ENCODE data around the gene PCP4.

The PCP4 gene

DNA sequence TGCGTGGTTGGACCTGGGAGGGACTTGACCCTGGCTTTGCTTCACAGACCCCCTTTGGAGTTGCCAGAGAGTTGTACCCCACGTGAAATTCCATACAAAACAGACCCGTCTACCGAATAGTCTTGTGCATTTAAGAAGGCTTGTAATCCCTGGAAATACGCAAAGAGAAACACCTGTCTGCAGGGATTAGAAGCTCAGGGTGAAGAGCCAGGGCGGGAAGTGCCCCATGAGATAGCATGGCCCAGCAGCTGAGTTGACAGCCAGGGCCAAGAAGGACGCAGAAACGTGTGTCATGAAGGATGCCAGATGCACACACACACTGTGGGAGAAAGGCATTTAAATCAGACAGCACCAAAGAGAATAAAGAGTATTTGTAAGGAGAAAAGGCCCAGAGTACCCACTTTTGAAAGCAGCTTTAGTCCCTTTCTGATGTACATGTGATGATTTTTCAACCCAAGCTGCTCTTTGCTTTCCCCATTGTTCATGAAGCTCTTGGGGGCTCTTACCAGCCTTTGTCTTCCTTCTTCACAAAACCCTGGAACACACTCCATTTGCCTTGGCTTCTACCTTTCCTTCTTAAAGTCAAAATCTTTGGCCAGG, 46.6 kb downstream of the PCP4 start:
- in situ Hi-C loops (cut with MboI; ENCODE audit: low sequenced_read_pairs) = no loop called here

DNA sequence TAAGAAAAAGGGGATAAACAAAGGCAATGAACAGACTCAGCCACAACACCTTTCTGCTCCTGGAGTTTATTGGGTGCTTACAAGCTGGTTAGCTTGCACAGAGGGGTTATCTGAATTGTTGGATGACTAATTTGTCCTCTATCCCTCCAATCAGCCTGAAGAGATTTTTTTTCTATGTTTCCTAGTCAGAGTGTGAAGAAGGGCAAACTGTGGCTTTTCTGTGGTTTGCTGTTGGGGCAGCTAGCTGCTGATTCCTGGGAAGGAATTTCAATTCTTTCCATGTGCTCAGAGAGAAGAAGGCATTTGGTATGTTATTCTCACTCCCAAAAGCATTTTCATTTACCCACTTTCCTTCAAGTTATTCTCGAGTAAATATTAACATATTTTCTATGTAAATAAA, 48.6 kb downstream of the PCP4 start:
- in situ Hi-C loops (cut with MboI; ENCODE audit: low sequenced_read_pairs) = no loop called here

DNA sequence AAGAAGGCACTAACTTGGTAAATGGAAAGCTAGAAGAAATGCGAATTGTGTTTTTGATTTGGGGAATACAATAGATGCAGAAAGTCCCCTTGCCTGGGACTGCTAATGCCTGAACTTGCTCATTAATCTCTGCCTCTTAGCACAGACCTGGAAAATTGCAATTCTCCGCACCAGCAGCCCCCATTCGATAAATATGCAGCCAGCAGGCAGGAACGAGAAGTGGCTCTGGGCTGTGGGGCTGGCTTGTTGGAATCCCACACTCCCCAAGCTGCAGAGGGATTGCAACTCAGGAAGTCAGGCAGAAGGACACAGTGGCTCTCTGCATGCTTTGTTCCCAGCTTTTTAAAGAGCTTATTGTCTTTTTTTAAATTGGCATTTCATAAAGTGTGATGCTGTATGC, 51.3 kb downstream of the PCP4 start:
- in situ Hi-C loops (cut with MboI; ENCODE audit: low sequenced_read_pairs) = no loop called here

DNA sequence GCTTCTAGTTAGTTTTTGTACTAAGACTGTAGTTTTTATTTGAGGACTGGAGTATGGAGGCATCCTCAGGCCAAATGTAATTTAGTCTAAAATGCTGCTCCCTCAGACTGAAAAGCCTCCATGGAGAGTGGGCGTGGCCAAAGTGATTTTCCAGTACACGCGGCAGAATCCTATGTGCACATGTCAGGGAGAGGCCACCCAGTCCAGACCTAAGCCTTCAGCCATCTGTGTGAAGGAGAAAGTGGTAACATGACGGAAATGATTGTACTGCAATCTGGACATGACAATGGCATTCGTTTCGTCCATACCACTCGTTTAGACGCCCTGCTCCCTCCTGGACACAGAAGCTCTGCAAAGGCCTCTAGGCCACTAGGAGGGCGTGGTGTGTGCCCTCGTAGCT, 56.2 kb downstream of the PCP4 start:
- in situ Hi-C loops (cut with MboI; ENCODE audit: low sequenced_read_pairs) = no loop called here

DNA sequence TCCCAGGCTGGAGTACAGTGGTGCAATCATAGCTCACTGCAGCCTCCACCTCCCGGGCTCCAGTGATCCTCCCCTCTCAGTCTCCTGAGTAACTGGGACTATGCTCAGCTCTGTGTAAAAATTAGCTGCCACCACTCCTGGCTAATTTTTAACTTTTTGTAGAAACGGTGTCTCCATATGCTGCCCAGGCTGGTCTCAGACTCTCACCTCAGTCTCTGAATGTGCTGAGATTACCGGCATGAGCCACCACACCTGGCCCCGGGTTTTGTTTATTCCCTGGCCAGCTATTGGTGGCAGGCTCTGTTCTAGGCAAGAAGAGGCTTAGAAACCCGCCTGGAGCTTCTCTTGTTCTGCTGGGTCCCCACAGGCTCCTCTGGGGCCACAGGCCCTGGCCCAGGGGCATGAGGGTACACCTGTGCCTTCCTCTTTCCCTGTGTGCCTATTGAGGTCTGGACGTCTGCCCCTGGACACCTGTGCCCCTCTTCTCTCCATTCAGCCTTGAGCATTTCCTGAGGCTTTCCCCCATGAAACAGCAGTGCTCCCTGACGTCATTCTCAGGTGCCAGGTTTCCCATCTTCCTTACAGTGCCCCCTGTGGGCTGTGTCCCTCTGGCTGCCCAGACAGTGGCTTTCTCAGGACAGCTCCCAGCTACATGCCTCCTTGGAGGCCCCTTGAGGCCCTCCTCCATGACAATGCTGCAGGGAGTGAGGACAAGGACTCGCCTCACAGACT, 57.5 kb downstream of the PCP4 start:
- in situ Hi-C loops (cut with MboI; ENCODE audit: low sequenced_read_pairs) = no loop called here

DNA sequence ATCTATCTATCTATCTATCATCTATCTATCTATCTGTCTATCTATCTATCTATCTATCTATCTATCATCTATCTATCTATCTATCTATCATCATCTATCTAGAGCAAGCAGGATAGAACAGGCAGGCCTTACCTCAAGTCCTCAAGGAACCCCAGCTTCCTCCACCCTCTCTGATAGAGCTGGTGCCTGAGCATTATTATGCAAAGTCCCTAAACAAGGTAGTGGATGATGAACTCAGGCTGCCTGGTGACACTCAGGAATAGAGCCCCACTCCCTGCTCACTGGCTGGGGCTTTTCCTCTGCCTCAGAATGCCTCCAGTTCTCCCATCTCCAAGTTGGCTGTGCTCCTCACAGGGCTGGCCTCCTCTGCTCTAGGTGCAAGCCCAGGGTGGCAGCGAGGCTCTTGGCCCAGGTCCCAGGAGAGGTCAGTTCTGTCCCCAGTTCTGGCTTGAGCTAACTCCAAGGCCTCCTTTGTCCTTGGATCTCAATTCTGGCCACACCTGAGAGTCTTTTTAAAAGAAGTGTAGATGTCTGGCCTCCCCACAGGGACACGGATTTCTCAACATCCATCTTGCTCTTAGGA, 60.2 kb downstream of the PCP4 start:
- in situ Hi-C loops (cut with MboI; ENCODE audit: low sequenced_read_pairs) = no loop called here

DNA sequence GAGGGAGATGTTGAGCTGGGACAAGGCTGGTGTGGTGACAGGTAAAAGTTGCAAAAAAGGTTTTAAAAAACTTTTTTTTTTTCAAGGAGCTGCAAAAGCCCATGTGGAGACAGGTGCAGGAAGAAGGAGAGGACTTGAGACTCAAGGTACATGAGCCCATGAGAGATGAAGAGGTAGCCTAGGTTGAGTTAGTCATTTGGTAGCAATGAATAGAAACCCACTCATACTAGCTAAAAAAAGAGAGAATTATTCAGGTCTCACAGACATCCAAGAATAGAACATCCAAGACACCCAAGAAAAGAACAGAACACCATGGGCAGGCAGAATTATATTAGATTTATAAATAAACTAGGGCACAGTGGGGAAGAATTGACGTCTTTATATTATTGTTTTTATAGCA, 65.1 kb downstream of the PCP4 start:
- in situ Hi-C loops (cut with MboI; ENCODE audit: low sequenced_read_pairs) = no loop called here

DNA sequence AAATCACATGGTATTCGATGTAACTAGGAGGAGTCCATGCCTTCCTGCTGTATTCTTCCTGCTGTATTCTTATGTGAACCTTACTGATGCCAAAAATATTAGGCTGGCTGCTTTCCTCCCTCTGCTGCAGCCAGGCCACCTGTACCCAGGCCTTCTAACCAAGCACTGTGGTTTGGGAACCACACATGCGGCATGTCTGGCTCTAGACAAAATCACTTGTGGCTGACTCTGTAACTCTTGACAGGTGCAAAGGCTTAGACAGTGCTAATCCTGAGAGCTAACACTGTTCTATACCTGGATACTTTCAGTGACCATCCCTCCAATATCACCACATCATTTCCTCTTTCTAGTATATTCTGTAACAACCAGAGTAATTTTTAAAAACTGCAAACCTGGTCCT, 67.7 kb downstream of the PCP4 start:
- in situ Hi-C loops (cut with MboI; ENCODE audit: low sequenced_read_pairs) = no loop called here

DNA sequence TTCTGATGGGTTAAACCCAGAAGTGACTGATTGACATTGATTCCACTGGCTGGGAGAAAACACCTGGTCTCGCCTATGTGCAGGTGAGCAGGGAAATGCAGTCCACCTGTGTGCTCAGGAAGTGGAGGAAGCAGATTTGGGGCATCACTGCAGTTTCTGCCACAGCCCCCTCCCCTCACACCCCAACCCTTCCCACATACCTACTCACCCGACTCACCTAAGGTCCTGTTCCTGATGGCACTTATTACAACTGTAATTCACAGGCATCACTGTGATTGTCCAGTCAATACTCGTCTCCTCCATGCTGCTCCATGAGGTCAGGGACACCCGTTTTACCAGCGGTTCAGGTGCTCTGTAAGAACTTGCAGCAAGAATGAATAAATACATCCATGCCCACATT, 68.5 kb downstream of the PCP4 start:
- in situ Hi-C loops (cut with MboI; ENCODE audit: low sequenced_read_pairs) = no loop called here

DNA sequence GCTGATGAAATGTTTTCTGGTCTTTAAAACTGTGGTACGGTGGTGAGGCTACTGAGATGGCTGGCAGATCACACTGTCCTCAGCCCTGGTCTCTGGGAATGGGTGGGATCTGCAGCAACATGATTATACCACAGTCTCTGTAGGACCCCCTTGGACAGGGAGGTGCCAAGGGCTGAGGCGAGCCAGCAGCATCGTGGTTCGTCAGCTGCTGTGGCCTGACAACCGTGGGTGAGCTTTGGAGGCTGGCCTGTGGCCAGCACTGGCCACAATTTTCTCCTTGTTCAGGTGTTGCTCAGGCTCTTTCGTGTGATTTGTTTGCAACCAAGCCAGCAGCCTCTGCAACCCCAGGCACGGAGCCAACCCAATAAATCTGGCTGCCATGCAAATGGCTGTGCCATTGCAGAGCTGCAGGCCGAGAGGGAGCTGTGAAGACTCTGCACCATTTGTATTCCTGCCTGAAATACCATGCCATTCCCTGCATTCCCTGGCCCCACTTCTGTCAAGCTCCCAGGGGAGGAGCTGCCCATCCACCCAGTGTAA, 70.9 kb downstream of the PCP4 start:
- in situ Hi-C loops (cut with MboI; ENCODE audit: low sequenced_read_pairs) = no loop called here

DNA sequence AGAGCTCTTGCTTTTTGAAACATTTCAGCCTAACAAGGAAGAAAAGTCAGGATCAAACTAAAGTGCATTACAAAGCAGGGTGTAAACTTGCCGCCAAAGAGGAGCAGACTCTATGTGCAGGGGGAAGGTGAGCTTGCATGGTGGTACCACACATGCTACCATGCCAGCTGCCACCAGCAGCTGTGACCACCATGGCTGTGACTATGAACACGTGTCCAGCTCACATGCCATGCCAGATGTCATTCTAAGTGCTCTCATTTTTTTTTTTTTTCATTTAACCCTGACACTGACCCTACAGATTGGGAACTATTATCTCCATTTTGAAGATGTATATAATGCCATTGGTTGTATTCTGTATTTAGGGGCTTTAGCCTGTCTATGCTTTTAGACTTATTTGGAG, 79.0 kb downstream of the PCP4 start:
- in situ Hi-C loops (cut with MboI; ENCODE audit: low sequenced_read_pairs) = no loop called here

DNA sequence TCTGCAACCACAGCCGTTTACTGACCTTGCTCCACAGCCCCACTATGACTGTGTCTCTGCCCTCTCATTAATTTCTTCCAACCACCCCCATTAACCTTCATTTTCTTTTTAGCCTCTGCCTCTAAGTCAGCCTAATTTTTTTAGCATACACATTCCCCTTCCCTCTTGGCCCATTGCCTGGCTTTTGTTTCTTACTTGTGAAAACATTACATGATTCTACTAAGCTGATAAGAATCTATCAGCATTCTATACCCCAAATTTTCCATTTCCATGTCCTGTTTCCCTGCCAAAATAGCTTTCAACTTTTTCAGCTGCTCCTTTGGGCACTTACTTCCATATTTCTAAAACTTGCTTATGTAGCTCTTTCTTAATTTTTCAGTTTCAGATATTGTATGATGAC, 79.8 kb downstream of the PCP4 start:
- in situ Hi-C loops (cut with MboI; ENCODE audit: low sequenced_read_pairs) = no loop called here

DNA sequence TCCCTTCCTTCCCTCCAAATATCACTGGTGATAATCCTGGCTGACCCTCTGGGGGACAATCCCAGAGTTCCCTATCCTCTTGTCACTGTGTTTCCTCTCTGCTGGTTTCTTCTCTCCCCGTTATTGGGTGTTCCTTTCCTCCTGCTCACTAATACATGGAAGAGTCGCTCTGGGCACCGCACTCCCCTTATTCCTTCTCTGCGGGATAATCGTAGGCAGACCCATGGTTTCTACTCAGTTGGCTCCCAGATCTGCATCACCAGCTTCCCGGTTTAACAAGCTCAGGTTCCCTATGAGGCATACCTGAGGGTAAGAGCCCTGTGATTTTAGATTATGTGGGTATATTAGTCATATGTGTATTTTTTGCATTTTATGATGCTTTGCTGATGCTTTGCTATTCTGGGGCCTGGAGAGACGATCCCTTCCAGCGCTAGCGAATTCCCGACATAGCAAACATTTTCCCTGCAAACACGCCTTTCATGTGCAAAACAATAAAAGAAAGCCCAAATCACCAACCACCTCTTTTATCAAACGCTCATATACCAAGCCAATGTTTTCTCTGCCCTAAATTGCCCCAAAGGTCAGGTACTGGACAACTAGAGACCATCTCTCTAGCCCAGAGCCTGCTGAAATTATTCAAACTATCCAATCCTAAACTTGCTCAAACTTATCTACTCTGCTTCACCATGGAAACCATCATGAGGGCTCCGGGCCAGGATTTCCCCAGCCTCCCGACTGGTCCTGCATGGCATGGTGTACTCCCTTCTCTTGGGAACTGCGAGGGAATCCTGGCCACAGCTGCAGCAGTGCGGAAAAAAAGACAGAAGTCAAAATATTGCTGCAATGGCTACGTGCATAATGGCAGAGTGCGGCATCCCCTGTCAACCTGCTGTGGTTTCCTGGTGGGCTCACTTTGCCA, 84.2 kb downstream of the PCP4 start:
- in situ Hi-C loops (cut with MboI; ENCODE audit: low sequenced_read_pairs) = no loop called here

DNA sequence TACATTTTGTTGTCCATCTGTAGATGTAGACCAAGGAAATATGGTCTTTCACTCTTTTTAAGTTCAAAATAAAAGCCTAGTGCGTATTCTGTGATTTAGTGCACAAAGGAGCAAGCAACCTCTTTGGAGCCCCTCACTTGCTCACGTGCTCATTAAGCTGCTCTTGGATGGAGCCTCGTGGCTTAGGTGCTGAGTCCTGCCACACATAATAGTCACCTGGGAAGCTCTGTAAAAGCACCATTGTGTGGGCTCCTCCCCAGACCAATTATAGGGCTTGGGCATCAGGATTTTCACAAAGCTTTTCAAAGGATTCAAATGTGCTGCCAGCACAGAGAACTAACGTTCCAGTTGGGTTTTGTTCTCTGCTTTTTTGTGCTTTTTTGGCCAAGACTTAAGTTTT, 85.0 kb downstream of the PCP4 start:
- in situ Hi-C loops (cut with MboI; ENCODE audit: low sequenced_read_pairs) = no loop called here

DNA sequence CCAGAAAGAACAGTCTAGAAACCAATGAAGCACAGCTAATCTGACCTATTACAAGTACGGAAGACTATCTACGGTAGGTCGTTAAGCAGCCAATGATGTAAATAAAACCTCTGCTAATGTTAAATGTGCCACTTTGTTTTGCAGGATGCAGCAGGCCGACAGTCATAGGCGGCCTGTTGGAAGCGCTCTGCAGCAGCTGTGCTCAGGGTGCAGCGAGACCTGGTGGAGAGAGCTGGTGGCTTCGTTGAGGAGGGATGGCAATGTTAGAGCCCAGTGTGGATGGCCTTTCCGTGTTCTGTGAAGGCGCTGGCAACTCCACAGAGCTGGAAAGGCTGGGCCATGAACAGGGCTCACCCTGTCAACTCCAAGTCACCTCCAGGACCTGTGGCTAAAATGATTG, 87.3 kb downstream of the PCP4 start:
- in situ Hi-C loops (cut with MboI; ENCODE audit: low sequenced_read_pairs) = no loop called here

DNA sequence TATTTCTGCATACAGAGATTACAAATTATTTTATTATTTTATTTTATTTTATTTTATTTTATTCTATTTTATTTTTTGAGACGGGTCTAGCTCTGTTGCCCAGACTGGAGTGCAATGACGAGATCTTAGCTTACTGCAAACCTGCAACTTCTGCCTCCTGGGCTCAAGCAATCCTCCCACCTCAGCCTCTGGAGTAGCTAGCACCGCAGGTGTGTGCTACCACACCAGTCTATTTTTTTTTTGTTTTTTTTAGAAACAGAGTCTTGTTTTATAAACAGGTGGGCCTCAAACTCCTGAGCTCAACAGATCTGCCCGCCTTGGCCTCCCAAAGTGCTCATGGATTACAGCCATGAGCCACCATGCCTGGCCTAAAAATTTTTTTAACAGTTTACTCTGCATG, 88.1 kb downstream of the PCP4 start:
- in situ Hi-C loops (cut with MboI; ENCODE audit: low sequenced_read_pairs) = no loop called here

DNA sequence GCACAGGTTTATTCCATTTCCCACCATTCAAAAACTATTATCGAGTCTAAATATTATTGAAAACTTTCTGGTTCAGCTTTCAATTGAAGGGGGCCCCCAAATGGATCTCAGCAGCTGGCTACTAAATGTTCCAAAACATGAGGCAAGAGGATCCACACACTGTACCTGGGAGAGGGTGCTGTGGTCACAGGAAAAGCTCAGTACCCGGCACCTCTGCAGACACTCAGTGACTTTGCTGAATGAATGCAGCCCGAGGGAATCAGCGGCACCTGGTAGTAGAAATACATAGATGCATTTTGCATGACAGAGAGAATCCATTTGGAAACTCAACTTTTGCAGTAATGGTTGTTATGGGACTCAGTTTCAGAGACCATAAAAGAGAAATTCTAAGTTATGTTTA, 89.3 kb downstream of the PCP4 start:
- in situ Hi-C loops (cut with MboI; ENCODE audit: low sequenced_read_pairs) = no loop called here

DNA sequence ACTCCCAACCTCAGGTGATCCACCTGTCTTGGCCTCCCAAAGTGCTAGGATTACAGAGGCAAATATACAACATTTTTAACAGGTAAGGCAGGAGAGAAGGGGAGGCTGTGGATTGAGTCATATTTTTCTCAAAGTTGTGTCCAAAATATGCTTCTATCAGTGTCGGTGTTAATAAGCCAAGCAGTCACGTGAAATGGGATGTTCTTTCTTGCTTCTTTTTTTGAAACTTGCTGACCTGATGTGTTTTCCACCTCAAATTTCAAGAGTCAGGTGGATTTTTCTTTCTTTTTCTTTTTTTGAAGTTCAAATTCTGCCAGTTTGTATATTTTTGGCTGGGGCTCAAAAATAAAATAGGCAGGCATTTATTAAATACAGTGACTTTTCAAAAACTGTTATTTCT, 91.5 kb downstream of the PCP4 start:
- in situ Hi-C loops (cut with MboI; ENCODE audit: low sequenced_read_pairs) = no loop called here

DNA sequence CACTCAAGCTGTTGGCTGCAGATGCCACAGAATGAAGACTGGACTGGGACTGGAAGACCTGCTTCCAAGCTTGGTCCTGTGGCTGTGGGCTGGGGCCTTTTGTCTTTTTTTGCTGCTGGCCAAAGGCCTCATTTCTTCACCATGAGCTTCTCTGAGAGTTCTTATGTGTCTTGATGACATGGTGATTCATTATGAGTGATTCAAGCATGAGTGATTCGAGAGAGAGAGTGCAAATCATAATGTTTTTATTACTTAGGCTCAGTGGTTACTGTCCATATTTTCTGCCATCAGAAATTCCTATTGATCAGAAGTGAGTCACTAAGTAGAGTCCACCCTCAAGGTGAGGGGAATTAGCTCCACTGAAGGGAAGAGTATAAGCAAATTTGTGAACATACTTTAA, 94.0 kb downstream of the PCP4 start:
- in situ Hi-C loops (cut with MboI; ENCODE audit: low sequenced_read_pairs) = no loop called here

DNA sequence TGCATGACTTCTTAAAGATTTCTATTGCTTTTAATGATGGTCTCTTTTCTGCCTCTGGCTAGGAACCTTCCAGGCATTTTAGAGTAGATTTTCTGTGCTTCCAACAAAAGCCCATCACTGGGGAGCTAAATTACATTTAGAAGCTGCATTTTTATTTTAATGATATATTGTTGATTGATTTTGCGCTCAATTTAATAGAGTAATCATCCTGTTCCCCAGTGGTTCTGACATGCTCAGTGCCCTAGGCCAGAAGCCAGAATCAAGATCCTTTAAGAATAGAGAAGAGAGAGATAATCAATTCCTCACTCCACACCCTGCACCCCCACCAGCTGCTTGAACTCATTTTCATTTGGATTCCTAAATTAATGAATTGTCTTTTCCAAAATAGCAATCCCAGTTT, 97.8 kb downstream of the PCP4 start:
- in situ Hi-C loops (cut with MboI; ENCODE audit: low sequenced_read_pairs) = no loop called here

DNA sequence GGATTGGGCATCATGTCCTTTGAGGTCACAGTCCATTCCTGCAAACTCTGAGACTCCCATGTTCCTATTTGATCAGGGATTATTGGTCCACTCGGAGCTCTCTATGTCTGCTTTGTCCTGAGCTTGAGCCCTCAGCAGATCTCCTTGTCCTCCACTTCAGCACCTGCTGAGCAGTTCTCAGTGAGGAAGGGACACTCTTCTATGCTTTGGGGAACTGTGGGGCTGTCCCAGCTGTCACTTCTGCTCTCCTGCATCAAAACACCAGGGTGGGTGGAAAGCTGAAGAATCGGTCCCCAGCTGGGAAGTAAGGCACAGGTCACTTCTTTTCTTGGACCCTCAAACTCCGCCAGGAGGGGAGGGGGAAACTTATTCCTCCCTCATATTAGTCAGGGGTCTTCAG, 99.5 kb downstream of the PCP4 start:
- in situ Hi-C loops (cut with MboI; ENCODE audit: low sequenced_read_pairs) = no loop called here
